LNCAP (cell line): ENCODE data around the gene INSR.

Source experiments
- TF ChIP-seq, protein P1 (sequence below): fragments of 450-650 bp; IDR thresholded peaks from 2 replicates; pipeline ENCODE4 v1.5.1; 2017; ENCODE audit warnings: mild to moderate bottlenecking

Gene INSR

DNA sequence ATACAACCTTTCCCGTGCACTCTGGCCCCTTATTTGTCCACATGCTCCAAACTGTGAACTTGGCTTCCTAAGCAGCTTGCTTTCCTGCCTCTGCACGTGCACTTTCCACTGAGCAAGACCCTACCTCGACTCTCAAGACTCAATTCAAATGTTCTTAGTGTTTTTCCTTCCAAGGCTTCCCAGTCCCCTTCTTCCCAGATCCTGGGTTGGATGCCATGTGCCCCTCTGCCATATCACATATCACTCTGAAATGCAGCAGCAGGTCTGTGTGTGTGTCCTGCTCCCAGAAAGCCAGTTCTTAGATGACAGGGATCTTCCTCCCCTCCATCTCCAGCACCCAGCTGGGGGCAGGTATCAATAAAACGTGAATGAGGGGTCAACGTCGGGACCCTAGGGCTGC lies 221.7 kb downstream of the INSR start:
- TF ChIP-seq, protein P1, sequence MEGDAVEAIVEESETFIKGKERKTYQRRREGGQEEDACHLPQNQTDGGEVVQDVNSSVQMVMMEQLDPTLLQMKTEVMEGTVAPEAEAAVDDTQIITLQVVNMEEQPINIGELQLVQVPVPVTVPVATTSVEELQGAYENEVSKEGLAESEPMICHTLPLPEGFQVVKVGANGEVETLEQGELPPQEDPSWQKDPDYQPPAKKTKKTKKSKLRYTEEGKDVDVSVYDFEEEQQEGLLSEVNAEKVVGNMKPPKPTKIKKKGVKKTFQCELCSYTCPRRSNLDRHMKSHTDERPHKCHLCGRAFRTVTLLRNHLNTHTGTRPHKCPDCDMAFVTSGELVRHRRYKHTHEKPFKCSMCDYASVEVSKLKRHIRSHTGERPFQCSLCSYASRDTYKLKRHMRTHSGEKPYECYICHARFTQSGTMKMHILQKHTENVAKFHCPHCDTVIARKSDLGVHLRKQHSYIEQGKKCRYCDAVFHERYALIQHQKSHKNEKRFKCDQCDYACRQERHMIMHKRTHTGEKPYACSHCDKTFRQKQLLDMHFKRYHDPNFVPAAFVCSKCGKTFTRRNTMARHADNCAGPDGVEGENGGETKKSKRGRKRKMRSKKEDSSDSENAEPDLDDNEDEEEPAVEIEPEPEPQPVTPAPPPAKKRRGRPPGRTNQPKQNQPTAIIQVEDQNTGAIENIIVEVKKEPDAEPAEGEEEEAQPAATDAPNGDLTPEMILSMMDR = no peak

DNA sequence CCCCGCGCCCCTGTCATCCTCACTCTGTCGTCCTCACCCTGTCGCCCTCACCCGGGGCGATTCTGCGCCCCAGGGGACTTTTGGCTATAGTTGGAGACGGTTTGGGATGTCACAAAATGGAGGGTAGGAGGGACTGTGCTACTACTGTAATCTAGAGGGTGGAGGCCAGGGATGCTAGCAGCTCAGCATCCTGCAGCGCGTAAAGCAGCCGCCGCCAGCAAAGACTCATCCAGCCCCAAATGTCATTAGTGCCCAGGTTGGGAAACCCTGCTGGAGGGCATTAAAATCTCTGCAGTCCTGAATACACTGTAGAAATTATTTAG lies 224.3 kb downstream of the INSR start:
- TF ChIP-seq, protein P1 = no peak

DNA sequence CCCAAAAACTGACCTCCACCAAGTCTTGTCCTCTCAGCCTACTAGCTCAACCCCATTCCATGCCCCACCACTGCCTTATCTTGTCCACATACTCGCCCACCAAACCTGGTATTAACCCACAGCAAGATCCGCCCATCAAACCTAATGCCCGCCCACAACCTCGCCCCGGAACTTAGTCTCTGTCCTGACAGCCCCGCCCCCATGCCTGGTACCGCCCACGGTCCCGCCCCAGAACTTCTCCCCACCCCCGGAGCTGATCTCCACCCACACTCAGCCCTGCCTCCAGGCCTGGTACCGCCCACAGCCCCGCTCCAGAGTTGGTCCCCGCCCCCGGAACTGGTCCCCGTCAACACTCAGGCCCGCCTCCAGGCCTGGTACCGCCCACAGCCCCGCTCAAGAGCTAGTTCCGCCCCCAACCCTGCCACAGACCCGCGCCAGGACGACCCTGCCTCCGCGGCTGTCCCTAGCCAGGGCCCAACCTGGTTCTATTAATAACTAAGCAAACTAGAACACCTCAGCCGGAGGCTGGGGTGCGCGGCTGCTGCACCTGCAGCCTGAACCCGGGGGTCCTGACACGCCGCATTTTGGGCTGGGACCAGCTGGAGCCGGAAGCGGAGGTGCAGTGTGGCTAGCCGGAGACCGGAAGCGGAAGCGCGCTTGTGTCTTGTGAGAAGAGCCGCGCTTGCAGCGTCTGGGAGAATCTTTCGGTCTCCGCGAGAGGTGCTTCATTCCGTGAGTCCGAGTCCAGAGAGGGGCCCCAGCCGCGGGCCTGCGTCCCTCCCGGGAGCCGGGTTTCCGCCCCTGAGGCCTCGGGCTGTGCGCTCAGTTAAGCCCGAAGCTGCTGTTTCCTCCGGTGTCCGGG lies 224.9 kb downstream of the INSR start, which contains the start of gene ZNF557:
TSS of gene ZNF557 (plus strand) at position 662 of the 862 bp plus-strand sequence. CDS start 5,372 bp downstream, outside the sequence.
- TF ChIP-seq, protein P1 = no peak

DNA sequence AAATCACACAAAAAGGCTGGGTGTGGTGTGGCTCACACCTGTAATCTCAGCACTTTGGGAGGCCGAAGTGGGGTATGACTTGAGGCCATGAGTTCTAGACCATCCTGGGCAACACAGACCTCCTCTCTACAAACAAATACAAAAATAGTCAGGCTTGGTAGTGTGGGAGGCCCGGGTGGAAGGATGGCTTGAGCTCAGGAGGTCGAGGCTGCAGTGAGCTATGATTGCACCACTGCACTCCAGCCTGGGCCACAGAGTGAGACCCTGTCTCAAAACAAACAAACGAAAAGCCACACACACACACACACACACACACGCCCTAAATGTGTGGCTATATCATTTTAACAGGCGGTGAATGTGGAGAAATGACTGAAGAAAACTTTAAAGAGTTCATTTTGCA lies 225.6 kb downstream of the INSR start:
- TF ChIP-seq, protein P1 = no peak

DNA sequence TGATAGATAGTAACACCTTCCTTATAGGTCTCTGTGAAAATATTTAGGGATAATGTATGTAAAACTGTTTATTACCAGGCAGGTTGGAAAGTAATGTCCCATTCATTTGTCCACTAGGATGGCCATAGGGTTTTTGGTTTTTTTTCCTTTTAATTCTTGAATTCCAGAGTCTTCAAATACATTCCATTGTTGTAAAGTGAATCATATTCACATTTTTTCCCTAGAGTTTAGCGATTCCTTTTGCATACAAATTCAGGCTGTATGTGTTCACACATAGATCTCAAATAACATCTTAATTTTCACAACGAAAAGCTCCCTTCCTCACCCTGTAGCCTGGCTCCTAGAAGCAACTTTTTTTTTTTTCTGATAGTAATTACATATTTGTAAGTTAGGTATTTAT lies 226.5 kb downstream of the INSR start:
- TF ChIP-seq, protein P1 = no peak

DNA sequence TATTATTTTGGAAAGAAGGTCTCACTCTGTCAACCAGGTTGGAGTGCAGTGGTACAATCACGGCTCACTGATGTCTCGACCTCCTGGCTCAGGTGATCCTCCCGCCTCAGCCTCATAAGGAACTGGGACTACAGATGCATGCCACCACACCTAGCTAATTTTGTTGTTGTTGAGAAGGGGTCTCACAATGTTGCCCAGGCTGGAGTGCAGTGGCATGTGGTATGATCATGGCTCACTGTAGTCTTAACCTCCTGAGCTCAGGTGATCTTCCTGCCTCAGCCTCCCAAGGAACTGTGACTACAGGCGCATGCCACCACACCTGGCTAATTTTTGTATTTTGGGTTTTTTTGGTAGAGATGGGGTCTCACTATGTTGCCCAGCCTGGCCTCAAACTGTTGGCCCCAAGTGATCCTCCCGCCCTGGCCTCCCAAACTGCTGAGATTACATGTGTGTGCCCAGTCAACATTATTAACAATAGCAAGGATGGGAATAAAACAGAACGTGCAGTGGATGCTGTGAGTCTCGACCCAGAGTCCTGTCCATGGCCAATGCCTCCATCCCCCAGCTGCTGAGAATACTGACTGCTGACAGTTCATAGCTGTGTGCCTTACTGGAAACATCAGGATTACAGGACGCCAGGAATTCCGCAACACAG lies 230.3 kb downstream of the INSR start:
- TF ChIP-seq, protein P1 = no peak

DNA sequence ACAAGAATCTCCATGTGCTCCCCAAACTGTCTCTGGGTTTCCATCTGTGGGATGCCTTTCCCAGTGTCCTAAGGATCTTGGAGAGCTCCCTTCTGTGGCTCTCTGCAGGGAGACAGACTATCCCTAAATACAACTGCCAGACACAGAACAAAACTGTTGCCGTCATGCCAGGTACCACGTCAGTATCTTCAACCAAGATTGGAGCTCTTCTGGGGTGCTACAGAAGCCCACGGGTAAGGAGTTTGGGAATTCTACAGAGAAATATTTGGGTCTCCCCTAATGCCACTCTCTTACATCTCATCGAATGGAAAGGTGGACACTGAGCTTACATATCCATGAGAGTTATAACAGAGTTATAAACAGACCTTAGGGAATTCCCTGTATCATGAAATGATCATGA lies 230.9 kb downstream of the INSR start:
- TF ChIP-seq, protein P1 = no peak
